PC-9 (cell line): ENCODE data around the gene ADAMTS2.

Experiments used
- EZH2 ChIP-seq: fragments of 200-600 bp; sonication (generic); IDR thresholded peaks from 2 replicates; pipeline ENCODE4 v1.8.0; 2017; ENCODE audit warnings: antibody characterized with exemption, low read depth
- TF ChIP-seq, protein P1 (sequence below): fragments of 200-600 bp; sonication (generic); conservative IDR thresholded peaks from 2 replicates; pipeline ENCODE4 v1.6.1; 2017; ENCODE audit warnings: mixed run types, antibody characterized with exemption, mild to moderate bottlenecking, moderate library complexity

DNA sequence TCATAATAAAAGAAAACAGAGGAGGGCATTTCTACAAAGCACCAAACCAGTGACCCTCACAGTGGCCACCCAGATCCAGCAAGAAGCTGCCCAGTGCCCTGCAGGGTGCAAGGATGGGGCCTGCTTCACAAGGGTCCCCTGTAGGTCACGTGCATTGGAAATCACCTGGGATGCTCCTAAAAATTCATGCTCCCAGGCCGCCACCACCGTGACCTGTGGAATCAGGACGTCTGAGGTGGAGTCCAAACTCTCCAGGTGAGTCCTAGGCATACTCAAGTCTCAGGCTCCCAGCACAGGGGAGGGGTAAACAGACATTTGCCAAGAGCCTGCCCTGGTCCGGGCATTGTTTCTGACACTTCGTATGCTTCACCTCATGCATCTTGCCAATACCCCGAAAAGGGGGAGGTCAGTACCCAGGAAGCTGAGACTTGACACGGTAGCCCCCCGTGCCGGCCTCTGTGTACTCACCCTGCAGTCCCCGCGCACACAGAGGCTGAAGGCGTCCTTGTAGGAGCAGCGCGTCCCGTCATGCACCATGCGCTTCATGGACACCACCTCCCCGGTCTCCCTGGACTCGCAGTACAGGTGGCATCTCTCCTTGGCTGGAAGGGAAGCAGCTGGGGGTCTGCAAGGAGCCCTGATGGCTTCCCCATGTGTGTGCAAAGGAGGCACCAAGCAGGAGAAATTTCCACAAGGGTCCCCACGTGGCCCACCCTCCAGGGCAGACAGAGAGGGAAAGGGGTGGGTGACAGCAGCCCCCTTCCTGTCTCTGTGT, 209.6 kb downstream of the ADAMTS2 start:
- TF ChIP-seq, protein P1, sequence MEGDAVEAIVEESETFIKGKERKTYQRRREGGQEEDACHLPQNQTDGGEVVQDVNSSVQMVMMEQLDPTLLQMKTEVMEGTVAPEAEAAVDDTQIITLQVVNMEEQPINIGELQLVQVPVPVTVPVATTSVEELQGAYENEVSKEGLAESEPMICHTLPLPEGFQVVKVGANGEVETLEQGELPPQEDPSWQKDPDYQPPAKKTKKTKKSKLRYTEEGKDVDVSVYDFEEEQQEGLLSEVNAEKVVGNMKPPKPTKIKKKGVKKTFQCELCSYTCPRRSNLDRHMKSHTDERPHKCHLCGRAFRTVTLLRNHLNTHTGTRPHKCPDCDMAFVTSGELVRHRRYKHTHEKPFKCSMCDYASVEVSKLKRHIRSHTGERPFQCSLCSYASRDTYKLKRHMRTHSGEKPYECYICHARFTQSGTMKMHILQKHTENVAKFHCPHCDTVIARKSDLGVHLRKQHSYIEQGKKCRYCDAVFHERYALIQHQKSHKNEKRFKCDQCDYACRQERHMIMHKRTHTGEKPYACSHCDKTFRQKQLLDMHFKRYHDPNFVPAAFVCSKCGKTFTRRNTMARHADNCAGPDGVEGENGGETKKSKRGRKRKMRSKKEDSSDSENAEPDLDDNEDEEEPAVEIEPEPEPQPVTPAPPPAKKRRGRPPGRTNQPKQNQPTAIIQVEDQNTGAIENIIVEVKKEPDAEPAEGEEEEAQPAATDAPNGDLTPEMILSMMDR, result no peak
- no peak for TF ChIP-seq EZH2
